Measurements from ENCODE around the gene FTO.

DNA sequence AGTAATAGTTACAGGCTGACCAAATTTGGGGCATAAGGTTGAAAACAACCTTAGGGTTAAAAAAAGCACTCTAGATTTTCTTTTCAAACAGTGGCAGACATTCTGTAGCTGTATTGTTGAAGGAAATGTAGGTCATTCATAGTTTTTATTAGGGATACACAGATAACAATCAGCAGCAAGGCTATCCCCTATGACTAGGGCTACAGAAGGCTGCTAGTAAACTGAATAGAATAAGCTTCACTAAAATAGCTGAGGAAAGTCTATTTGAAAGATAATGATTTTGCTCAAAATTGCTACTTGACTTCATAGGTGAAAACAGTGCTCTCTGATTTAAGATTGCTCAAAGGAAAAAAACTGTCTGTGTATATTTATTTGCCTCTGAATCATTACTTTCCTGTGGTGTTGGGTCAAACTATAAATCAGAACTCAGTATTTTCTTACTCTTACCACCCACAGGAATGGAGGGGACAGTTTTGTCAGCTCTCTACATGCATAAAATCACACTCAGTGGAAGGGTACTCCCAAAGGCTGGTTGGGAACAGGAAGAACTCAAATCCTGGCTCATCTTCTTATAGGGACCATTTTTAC, 25.1 kb upstream of the FTO start:
- TF ChIP-seq, protein P1, sequence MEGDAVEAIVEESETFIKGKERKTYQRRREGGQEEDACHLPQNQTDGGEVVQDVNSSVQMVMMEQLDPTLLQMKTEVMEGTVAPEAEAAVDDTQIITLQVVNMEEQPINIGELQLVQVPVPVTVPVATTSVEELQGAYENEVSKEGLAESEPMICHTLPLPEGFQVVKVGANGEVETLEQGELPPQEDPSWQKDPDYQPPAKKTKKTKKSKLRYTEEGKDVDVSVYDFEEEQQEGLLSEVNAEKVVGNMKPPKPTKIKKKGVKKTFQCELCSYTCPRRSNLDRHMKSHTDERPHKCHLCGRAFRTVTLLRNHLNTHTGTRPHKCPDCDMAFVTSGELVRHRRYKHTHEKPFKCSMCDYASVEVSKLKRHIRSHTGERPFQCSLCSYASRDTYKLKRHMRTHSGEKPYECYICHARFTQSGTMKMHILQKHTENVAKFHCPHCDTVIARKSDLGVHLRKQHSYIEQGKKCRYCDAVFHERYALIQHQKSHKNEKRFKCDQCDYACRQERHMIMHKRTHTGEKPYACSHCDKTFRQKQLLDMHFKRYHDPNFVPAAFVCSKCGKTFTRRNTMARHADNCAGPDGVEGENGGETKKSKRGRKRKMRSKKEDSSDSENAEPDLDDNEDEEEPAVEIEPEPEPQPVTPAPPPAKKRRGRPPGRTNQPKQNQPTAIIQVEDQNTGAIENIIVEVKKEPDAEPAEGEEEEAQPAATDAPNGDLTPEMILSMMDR (IDR thresholded peaks at IDR 0.05): no peak
- no peak for TF ChIP-seq EZH2phosphoT487 (IDR thresholded peaks at IDR 0.05)
- no peak for TF ChIP-seq EZH2 (IDR thresholded peaks at IDR 0.05)
